ENCODE measurements around the gene RBM33.

The RBM33 gene

GRCh38 chr7:155766386-155766785 is 121.9 kb downstream of the RBM33 start:
- DNase-seq (ENCODE audit: low read depth in 2 of 3, low spot score in 1 of 3) = no peak

DNA sequence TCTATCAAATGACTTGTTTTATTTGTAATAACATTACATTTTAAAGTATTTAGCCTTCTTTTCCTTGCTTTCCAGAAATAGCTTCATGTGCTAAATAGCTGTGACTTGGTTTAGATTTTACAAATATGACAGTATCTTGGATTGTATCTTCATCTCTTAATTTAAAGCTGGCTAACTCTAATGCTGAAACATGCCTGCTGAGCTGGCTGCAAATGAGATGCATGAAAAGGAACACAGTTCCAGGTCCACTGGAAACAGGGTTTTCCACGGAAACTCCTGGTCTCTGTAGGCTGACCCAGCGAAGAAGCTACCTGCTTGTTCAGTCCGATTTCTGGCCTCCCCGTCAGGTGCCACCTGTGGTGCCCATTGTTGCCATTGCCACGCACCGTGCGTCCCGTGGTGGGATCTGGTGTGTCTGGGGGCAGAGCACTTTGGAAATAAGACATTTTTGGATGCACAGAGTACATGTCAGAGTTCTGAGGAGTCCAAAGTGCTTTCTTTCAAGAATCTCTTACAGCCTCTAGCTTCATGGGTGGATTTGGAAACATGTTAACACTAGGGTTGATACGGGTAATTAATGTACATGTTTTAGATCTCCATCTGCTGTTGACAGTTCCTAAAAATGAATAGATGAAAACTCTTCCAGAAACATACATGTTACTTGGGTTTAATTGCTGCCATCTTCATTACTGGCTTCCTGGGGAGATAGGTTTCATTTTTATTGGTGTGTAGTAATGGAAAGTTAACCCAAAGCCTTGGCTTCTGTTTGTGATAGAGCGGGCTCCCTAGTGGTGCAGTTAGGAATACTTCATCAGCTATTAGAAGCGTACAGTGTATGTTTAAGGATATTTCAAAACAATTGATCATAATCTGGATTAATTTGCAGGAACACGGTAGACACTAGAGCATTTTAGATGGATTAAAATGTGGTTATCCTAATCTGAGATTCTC is 122.8 kb downstream of the RBM33 start:
- no peak for DNase-seq (ENCODE audit: low read depth in 2 of 3, low spot score in 1 of 3)

DNA sequence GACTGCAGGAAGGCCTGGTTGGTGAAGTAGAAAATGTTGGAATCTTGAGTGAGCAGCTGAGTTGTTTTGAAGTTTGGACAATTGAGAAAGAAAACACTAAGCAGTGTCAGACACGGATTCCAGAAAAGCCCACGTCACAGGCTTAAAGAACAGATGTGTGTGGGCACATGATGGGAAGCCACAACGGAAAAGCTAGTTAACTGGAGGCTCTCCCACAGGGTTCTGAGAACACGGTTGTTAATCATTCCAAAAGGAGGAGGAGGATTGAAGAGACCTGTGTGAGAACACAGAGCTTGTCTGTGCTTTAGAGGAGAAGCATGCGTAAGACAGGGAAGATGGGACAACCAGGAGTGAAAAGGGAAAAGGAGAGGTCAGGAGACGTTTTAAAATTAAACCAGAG is 125.2 kb downstream of the RBM33 start:
- no peak for DNase-seq (ENCODE audit: low read depth in 2 of 3, low spot score in 1 of 3)

GRCh38 chr7:155770241-155770640 is 125.8 kb downstream of the RBM33 start:
- no peak for DNase-seq (ENCODE audit: low read depth in 2 of 3, low spot score in 1 of 3)

GRCh38 chr7:155773531-155773930 is 129.1 kb downstream of the RBM33 start:
- DNase-seq (ENCODE audit: low read depth in 2 of 3, low spot score in 1 of 3) = no peak

DNA sequence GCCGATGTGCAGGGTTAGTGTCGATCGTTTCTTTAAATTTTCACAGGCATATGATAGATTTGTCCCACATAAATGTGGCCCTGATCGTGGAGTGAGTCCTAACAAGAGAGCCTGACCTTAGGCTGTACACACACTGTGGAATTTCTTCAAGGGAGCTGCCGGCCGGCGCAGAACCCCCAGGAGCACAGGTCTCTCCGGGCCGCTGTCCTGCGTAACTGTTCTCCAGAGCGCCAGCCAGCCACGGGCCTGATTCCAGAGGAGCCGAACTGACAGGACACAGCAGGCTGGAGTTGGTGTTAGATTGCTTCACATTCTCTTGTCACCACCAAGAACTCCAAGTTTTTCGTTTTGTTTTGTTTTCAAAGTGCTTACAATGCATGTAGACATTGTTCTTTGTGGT is 130.5 kb downstream of the RBM33 start:
- no peak for DNase-seq (ENCODE audit: low read depth in 2 of 3, low spot score in 1 of 3)

- DNase-seq (ENCODE audit: low read depth in 2 of 3, low spot score in 1 of 3) = no peak
Measured at GRCh38 chr7:155775691-155776090, 131.2 kb downstream of the RBM33 start.

DNA sequence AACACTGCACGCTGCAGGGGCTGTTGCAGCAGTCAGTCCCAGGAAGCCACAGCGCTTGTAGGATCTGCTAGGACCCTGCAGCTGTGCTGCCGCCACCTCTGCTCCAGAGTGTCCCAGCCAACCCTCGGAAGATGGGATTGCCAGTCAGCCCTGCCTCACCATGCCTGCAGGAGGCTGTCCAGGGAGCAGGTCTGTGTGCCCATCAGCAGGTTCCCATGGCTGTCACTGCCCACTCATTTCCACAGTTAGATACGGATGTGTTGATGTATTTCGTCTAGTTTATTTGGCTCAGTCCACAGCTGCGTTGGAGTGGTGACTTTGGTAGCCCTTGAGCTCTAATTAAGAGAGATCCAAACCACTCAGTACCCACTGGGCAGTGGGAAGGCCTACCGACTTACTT is 132.1 kb downstream of the RBM33 start:
- no peak for DNase-seq (ENCODE audit: low read depth in 2 of 3, low spot score in 1 of 3)

DNA sequence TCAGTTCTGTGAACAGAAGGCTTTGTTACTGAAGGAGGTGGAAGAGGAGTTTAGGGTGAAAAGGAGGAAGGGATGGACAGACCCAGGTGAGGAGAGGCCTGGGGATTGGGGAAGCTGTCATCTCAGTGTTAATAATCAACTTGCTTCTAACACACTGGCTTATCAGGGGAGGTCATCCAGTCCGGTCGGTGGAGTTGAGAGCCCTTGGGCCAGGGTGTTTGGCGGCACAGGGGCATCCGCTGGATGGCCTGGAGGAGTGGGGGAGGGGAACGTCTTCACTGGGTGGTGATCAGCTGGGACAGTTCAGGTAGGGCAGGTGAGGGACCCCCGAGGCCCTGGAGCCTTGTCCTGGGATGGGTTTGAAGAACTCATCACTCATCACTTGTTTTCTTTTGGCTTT is 133.9 kb downstream of the RBM33 start:
- DNase-seq (ENCODE audit: low read depth in 2 of 3, low spot score in 1 of 3) = no peak

DNA sequence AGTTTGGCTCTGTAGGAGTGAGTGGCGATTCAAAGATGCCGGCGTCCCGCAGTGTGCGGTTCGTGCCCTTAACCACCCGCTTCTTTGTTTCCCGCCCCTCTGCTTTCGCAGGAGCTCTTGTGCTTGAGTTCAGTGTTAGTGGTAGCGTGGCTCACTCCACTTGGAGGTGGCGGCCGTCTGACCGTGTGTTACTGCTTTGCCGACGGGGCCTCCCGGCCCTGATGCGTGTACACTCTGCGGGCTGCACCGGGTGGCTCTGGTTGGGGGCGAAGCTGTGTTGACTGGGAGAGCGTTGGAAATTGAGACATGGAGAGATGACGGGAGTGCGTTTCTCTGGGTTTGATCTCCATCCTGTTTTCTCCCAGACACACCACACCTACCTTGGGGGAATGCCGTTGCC is 136.4 kb downstream of the RBM33 start:
- DNase-seq (ENCODE audit: low read depth in 2 of 3, low spot score in 1 of 3) = no peak

- DNase-seq (ENCODE audit: low read depth in 2 of 3, low spot score in 1 of 3) = no peak
Measured at GRCh38 chr7:155781433-155781832, 137.0 kb downstream of the RBM33 start.

- DNase-seq (ENCODE audit: low read depth in 2 of 3, low spot score in 1 of 3) = no peak
Measured at GRCh38 chr7:155782466-155782865, 138.0 kb downstream of the RBM33 start.

GRCh38 chr7:155785536-155785935 is 141.1 kb downstream of the RBM33 start:
- DNase-seq (ENCODE audit: low read depth in 2 of 3, low spot score in 1 of 3) = no peak

DNA sequence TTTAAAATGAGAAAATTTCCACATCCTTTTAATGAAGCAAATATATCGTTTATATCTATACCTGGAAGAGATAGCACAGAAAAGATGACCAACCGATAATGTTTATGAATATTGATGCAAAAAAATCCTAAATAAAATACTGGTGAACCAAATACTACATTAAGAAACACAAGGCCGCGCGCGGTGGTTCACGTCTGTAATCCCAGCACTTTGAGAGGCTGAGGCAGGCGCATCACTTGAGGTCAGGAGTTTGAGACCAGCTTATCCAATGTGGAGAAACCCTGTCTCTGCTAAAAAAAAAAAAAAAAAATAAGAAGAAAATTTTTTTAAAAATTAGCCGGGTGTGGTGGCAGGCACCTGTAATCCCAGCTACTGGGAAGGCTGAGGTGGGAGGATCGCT is 142.0 kb downstream of the RBM33 start:
- DNase-seq (ENCODE audit: low read depth in 2 of 3, low spot score in 1 of 3) = no peak

GRCh38 chr7:155787171-155787851 is 142.8 kb downstream of the RBM33 start:
- DNase-seq (ENCODE audit: low read depth in 2 of 3, low spot score in 1 of 3) = no peak

GRCh38 chr7:155788616-155789000 is 144.1 kb downstream of the RBM33 start:
- no peak for DNase-seq (ENCODE audit: low read depth in 2 of 3, low spot score in 1 of 3)

DNA sequence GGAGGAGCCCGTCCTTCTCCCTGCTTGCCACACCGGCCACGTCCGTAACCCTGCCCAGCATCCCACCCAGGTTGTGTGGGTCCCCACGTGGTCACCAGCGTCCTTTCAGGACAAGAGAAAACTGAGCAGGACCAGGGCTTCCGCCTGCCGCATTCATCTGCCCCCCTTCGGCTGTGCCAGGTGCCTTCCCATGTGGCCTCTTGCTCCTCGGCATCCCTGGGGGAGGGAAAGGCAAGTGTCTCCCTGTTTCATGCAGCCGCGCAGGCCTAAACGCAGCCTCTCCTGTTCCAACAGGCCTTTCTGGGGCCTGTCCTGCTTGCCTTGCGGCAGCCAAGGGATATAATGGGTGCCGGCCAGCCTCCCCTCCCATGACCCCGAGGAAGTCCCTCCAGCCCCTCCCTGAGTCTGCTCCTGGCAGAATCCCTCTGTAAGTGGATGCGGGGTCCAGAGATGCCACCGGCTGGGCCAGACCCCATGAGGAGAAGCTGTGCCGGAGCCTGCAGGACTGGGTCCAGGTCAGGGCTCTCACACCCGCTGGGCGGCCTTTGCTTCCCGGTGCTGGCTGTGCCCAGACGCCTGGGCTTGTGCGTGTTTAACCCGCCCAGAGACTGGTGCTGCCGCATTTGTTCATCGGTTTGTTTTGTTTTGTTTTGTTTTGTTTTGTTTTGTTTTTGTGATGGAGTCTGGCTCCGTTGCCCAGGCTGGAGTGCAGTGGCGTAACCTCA is 144.7 kb downstream of the RBM33 start:
- no peak for DNase-seq (ENCODE audit: low read depth in 2 of 3, low spot score in 1 of 3)

GRCh38 chr7:155790666-155791065 is 146.2 kb downstream of the RBM33 start:
- DNase-seq (ENCODE audit: low read depth in 2 of 3, low spot score in 1 of 3) = no peak

GRCh38 chr7:155791214-155791737 is 146.8 kb downstream of the RBM33 start:
- DNase-seq (ENCODE audit: low read depth in 2 of 3, low spot score in 1 of 3) = no peak

DNA sequence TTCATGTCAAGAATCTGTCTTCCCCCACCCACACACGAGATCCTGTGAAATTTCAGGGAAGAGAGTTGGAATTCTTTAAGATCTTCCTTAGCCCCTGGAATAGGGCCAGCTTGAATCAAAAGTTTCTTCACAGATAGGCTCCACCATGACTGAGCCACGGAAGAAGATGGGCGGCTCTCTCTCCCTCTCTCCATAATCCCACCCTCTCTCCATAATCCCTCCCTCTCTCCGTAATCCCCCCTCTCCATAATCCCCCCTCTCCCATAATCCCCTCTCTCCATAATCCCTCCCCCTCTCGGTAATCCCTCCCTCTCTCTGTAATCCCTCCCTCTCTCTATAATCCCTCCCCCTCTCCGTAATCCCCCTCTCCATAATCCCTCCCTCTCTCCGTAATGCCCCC is 147.4 kb downstream of the RBM33 start:
- DNase-seq (ENCODE audit: low read depth in 2 of 3, low spot score in 1 of 3) = no peak

- DNase-seq (ENCODE audit: low read depth in 2 of 3, low spot score in 1 of 3) = no peak
Measured at GRCh38 chr7:155792315-155792960, 148.0 kb downstream of the RBM33 start.

Measured in stimulated activated CD4-positive, alpha-beta T cell treated with anti-CD3 and anti-CD28 coated beads, Interleukin-12 subunit alpha, Interleukin-12 subunit beta, amount 100 ng/mL, for 48 hours (primary cell).